GM15510 (cell line): ENCODE data around the gene TMEM267.
A peak's percentile ranks its signal among the peaks of the same experiment; 100 is the strongest.

Source experiments
- POLR2A ChIP-seq: IDR thresholded peaks from 3 replicates; pipeline ENCODE4 v1.6.1; 2011; ENCODE audit warnings: borderline replicate concordance; ENCODE audit not compliant: insufficient read length; ENCODE audit errors: extremely low read depth

The TMEM267 gene, protein sequence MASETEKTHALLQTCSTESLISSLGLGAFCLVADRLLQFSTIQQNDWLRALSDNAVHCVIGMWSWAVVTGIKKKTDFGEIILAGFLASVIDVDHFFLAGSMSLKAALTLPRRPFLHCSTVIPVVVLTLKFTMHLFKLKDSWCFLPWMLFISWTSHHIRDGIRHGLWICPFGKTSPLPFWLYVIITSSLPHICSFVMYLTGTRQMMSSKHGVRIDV

DNA sequence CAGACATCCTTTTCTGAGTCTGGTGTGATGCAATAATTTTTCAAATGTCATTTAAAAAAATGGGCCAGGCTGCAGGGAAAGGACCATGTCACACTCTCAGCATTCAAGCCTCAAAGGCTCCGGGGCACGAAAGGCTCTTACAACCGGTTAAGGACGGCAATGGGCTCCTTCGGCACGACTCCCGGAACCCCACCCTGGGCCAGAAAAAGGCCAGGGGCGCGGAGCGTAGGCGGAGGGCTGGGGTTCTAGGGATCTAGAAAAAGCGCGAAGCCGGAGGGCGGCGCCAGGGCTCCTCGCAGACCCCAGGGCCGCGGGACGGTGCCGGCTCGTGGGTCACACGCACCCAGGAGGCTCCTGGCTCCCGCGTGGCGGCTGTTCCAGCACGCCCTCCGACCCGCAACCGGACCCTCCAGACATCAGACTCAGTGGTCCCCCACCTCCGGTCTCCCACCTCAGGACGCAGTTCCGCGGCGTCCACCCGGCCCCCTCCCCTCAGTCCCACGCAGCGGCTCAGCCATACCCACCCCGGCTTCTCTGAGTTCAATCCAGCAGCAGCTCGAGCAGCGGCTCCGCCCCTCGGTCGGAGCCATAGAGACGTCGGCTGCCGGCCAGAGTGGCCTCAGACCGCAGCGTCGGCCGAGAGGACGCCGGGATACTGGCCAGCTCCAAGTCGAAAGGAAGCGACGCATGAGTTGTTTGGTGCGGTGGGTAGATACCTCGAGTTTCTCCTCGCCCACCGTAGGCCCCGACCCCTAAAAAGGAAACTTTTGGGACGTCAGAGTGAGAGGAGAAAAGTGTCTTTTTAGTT is at the start of gene TMEM267:
Gene TMEM267, minus strand, starts transcription at position 568 of the 808 bp plus-strand sequence. CDS start 29,896 bp downstream, outside the sequence.
- TF ChIP-seq POLR2A: peak; percentile 85

DNA sequence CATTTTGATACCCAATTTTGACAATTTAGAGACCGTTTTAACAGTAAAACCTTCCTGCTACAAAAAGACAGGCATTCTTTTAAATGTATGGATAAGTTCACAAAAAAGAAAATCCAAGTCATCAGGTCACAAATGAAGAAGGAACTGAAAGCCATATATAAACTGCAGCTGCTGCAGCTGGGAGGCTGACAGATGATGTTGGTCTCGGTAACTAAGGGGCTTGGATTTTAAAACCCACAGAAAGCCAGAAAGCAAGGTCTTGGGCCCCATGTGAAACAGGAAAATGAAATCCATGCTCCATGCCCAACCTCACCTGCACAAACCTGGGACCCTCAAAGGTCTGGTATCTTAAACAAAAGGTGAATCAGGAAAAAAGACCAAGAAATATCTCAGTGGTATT is 47.0 kb upstream of the TMEM267 start:
- TF ChIP-seq POLR2A: no peak

DNA sequence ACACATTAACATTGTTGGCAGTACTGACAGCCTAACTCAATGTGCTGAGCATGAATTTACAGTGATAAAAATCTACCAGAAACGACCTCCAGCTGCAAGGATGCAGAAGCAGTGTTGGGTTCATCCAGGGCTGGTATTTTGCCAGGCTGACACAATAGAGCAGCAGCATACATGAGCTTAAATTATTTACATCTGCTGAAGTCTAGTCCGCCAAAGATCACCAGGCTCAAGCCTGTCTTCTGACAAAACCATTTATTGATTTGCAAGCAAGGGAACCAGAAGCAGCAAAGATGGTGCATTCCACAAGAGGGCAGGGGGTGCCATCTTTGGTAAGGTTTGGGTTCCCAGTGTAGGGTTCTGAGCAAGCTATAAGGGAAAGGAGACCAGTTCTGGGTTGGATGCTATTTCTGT is 40.0 kb upstream of the TMEM267 start:
- no peak for TF ChIP-seq POLR2A

DNA sequence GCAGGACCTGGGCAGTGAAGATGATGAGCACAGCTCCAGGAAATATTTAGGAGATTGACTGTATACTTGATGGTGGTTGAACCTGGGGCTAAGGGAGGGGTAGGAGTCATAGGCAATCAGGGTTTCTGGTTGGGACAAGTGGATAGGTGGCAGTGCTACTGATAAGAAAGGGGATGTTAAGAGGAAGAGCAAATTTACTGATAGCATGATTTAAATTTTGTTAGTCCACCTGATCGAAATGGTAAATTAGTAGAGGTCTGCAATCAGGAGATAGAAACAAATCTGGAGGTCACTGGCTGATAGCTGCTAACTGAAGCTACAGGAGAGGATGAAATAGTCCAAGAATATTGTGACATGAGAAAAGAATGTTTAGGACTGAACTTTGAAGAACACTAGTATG is 37.0 kb upstream of the TMEM267 start:
- TF ChIP-seq POLR2A: no peak

DNA sequence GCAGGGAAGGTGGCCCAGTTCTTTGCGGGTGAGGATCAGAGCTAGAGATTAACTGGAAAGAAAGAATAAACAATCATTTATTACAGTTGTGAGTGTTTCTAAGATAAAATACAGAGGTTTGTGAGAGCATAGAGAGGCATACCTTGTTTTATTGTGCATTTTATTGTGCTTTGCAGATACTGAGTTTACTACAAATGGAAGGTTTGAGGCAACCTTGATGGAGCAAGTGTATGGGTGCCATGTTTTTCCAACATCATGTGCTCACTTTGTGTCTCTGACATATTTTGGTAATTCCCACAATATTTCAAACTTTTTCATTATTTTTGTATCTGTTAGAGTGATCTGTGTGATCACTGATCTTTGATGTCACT is 32.0 kb upstream of the TMEM267 start:
- no peak for TF ChIP-seq POLR2A

DNA sequence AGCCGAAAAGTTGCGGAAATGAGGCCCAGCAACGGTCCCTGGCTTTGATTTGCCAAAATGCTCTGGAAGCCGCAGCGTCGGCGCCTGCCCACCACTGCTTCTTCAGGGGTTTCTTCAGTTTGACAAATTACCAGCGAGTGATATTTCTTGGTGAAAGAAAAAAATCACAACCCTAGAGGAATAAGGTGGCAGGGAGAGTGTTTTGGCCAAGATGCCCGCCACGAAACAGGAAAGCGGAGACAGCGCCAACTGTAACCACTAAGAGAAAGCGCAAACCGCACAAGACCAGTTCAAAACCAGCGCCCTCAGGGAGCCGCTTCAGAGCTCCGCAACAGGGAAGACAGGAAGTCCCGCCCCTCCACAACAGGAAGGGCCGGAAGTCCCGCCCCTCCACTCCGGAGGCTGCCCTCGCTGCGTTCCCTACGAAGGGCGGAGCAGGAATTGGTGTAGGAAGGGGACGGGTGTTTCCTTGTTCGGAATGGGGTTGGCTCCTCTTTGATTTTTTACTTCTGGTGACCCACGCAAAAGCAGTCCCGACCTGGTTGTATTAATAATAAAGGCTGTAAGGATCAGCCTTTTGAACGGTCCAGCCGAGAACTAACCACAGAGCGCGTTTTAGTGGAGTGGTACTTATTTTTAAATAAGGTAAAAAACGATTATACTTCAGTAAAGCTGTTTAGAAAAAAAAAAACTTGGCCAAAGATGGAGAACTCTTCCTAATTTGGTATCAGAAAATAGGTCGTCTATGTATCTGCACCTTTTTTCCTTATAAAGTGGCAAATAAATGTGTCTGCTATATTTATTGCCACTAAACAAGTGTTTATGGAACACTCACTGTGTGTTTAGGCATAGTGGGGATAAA is 31.4 kb upstream of the TMEM267 start, which contains the start of gene C5orf34:
Gene C5orf34, minus strand, starts transcription at position 333 of the 862 bp plus-strand sequence. CDS start 5,809 bp downstream, outside the sequence.
- peak; percentile 85 for TF ChIP-seq POLR2A

DNA sequence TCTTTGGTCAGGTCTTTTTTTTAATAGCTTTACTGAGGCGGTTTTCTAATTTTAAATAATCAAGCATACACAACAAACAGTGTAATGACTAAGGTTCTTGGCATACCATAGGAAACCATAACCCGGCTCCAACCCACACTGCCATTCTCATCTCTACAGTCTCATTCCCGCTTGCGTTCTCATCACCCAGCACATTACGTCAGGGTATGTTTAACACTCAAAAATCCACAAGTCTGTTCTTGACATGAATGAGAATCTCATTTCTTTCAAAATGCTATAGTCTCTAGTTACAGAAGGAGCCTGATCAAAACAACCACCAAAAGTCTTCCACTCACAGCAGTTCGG is 30.8 kb upstream of the TMEM267 start:
- TF ChIP-seq POLR2A: no peak

DNA sequence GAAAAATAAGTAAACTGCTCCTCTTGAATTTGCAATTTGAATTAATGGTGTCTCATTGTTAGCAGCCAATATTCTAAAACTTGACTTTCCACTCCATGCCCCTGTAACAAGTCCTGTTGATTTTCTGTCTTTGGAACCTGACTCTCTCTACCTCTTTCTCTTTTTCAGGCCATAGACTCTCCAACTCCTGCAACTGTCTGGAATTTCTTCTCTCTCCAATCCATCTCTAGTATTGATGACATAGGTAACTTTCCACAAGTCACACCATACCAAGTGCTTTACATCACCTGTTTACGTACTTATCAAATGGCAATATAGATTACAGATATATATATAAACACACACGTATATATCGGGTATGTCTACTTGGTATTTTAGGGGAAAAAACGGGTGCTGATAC is 30.4 kb upstream of the TMEM267 start:
- TF ChIP-seq POLR2A: no peak

DNA sequence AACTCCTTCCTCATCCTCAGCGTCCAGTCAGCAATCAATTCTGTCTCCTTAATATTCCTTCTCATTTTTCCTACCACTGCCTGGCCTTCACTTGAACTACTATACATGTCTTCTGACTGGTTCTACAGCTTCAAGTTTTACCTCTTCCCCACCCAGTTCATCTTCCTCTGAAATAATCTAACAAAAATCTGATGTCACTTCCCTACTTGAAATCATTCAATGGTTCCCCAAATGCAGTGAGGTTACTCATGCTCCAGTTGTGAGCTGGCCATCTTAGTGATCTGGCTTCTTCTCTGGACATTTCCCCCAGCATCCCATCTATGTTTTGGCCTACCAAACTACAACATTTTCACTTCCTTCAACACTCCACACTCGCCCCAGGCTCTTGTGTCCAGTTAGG is 14.9 kb upstream of the TMEM267 start:
- TF ChIP-seq POLR2A: no peak

DNA sequence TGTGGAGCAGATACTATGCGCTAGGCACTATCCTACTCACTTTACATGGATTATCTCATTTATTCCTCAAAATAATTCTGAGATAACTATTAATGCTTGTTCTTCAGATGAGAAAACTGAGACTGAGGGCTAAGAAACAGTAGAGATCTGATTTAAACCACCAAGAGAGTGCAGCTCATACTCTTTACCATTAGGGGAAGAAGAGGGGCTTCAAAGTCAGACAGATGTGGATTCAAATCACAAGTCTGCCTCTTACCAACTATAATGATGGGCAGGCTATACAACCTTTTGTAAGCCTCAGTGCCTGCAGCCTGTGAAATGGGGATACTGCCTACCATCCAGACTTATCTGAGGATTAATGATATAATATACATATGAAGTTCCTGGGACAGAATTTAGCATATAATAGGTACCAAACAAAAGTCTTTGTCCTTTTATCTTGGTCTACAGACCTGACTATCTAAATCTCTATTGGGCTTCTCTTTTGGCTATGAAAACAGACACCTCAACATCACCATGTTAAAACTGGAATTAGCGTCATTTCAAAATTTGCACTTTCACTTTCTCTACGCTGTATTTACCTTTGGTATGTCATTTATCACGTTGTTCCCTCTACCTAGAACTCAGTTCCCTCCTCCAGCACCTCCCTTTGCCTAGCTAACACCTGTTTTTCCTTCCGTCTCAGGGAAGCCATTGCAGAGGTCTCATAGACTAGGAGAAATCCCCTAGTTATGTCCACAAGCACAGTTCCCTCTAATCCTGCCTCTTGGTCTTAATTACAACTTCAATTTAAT is 13.8 kb upstream of the TMEM267 start:
- no peak for TF ChIP-seq POLR2A

DNA sequence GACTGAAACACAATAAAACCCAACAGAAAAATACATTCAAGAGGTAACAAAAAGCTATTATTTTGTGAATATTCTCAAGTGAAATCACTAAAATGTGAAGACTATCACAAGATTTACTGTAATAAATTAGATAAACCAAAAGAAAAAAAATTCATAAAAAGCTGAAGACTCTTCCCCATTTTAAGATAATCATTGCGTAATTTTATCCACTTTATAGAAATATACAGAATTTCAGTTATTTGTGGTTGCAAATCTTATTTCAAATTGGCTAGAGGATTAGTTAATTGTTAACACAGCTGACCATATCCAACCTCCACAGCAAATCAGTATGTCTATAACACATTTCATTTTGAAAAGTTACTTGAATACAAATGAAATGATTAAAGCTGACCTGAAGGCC is 7.7 kb upstream of the TMEM267 start:
- no peak for TF ChIP-seq POLR2A

DNA sequence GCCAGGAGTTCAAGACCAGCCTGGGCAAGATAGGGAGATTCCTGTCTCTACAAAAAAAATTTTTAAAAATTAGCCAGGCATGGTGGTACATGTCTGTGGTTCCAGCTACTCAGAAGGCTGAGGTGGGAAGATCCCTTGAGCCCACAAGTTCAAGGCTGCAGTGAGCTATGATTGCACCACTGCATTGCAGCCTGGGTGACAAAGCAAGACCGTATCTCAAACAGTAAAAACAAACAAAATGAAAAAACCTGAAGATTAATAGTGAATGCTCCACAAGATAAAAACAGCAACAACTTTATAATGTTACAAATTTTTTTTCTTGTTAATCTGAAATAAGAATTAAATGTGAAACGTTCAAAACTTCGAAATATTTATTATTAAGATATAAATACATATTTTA is 2.7 kb upstream of the TMEM267 start:
- TF ChIP-seq POLR2A: no peak

DNA sequence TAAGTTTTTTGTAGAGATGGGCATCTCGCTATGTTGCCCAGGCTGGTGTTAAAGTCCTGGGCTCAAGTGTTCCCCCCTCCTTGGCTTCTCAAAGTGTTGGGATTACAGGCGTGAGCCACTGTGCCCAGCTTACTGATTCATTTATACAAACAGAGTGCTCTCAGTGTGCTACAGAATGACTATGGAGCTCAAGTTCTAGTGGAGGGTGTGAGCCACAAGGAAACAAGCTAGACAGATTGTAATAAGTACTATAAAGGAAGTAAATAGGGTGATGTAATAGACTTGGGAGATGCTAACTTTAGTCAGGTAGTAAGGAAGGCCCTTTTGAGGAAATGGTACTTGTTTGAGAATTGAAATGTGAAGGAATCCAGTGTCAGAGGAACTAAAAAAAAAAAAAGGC is 1.7 kb upstream of the TMEM267 start:
- TF ChIP-seq POLR2A: no peak

DNA sequence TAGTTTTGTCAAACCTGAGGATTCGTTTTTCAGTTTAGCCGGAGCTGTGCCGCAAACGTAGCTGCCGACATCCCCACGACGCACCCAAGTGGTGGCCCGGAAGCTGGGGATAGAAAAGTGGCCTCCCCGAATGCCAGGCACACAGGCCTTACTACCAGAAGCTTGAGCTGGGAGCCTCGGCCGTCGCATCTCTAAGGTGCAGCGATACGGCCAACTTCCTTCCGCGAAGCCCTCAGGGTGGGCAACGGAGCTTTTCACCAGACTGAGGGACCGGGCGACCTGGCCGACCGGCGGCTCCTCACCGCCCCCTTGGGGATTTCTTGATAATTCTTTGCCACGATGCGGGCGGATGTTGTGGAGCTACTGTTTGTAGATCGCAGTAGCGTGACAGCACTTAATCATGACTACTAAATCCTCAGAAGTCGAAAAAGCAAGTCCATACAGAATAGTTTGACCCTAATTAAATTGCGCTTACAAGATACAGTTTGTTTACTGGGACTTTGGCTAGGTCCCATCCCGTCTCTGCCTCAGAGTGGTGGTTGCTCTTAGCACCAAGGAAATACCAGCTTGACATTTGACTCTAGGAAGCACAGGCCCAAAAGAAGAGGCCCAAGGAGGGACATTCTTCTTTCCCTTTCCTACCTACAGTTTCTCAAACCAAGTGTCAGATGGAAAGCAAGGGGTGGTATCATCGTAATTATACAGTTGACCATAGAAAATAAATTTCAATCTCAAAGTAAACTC is 613 bp upstream of the TMEM267 start:
- no peak for TF ChIP-seq POLR2A
